ENCODE measurements around the gene MOCS3. TPM values are rescaled to one million over a fixed set of nuclear protein-coding genes. Genes with fewer than 3 reads are reported as not detected.

MOCS3 gene
- total RNA-seq, 1 experiment from 2014 or later, result 6.4 TPM

DNA sequence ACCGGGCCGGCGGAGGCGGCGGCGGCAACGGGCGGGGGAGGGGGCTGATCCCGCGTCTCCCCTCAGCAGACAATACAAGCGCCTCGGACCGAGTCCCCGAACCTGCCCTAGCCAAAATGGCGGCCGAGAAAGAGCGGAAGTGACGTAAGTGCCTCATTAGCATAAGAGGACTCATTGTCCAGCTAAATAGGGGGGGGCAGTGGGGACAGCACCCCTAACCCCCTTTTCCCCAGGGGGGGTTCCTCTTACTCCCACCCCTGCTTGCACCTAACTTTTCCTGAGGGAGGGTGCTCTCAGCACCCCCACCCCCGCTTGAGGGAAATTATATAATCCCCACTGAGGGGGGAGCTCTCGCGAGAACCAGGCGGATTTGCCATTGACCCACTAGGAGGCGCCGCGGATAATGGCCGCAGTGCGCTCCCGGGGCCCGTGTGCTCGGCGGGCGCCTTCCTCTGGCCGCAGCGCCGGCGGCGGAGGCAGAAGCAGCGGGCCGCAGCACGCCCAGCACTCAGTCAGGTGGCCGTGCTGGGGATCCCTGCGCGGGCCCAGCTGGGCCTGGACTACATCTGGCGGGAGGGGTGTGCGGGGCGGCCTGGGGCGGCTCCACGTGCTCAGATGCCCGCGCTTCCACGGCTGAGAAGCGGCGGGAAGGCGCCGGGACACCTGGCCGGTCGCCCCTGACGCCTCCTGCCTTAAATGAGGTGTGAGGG lies 27.2 kb upstream of the MOCS3 start, which contains the start of gene ADNP (continued):
- no peak for TF ChIP-seq REST (IDR thresholded peaks at IDR 0.05; ENCODE audit: low read depth)
- TF ChIP-seq SIN3A (IDR thresholded peaks at IDR 0.05; ENCODE audit: low read depth), result peak; percentile 79
- no peak for TF ChIP-seq ATF3 (IDR thresholded peaks at IDR 0.05)
- no peak for TF ChIP-seq FOSL1 (IDR thresholded peaks at IDR 0.05; ENCODE audit: low read depth)
- no peak; the same call in 1 of the 2 replicates for TF ChIP-seq SRF (IDR thresholded peaks at IDR 0.05; ENCODE audit: low read depth)

- Histone ChIP-seq H3K4me2 (ENCODE audit: low read length) (peak overlapping the region; percentile 75), H3K4me3 (replicated peaks in 1 of 2; ENCODE audit: low read depth in 1 of 2, low read length in 2 of 2) (peak overlapping the region in 1 of 2 experiments; percentile 55; a peak in 1 of 4 replicates), H3K9ac (ENCODE audit: low read length) (peak overlapping the region; percentile 69), H3K27me3 (ENCODE audit: insufficient read depth, low read length) (no peaks in the 10 kb centered on the region), H3K79me2 (ENCODE audit: insufficient read depth, low read length) (peaks cover 38% of the 10 kb centered on the region), H3K9me3 (ENCODE audit: control insufficient read depth in 1 of 2, insufficient read depth in 1 of 2, low read depth in 1 of 2, low read length in 2 of 2) (no peaks in the 10 kb centered on the region), H4K20me1 (ENCODE audit: insufficient read depth) (peaks cover 26% of the 10 kb centered on the region; the same call in 1 of the 2 replicates), H3K36me3 (ENCODE audit: control insufficient read depth in 1 of 2, insufficient read depth in 2 of 2, low read length in 2 of 2) (peaks cover 42 to 43% of the 10 kb centered on the region in 2 experiments), H3K4me1 (ENCODE audit: control insufficient read depth in 1 of 2, insufficient read depth in 2 of 2, low read length in 2 of 2) (peaks cover 4 to 27% of the 10 kb centered on the region in 2 experiments; a peak in 3 of 4 replicates), H2AFZ (ENCODE audit: low read depth, low read length, poor library complexity, severe bottlenecking) (no peak overlapping the region), H3K9me2 (ENCODE audit: insufficient read depth) (no peaks in the 10 kb centered on the region), H3K27ac (ENCODE audit: low read depth, low read length) (peak overlapping the region; percentile 98)
- intact Hi-C loops (cut with micrococcal nuclease), result no loop called here
- ATAC-seq (no peak), DNase-seq (ENCODE audit: low read depth, low spot score) (no peak)
- ChIA-PET POLR2A (interaction anchor here (0.8 to 1.9 kb wide), 7 partner anchors 8 to 137 kb away, joined by 3 to 9 read pairs (median 5); partner anchors contain the start of genes BCAS4, DPM1 and MOCS3), CTCF (interaction anchor here (1.4 to 3.9 kb wide), 3 partner anchors 50 to 138 kb away, joined by 5 to 39 read pairs (median 6); partner anchors contain the start of gene BCAS4), RAD21 (ENCODE audit: low non-redundant PET in 1 of 2, low total read pairs in 2 of 2, uncharacterized antibody in 2 of 2, unreplicated experiment in 2 of 2) (interaction anchor here in 1 of 2 experiments (0.8 kb wide), 1 partner anchor 113 kb away, joined by 3 read pairs; no protein-coding TSS in a partner anchor)
- BruUV-seq (replicated peaks), result TSS peak; percentile 88
- TF ChIP-seq CEBPB (IDR thresholded peaks at IDR 0.05; ENCODE audit: low read depth) (no peak), CTCF (IDR thresholded peaks at IDR 0.05 in 2 of 3, conservative IDR thresholded peaks at IDR 0.05 in 1 of 3; ENCODE audit: borderline replicate concordance in 1 of 3, insufficient read depth in 1 of 3, low read depth in 2 of 3, low read length in 2 of 3) (no peak), CBX3 (IDR thresholded peaks at IDR 0.05; ENCODE audit: low read depth) (no peak), ZNF274 (IDR thresholded peaks at IDR 0.05; ENCODE audit: low read depth, low read length) (no peak), TCF7L2 (IDR thresholded peaks at IDR 0.05; ENCODE audit: borderline replicate concordance, extremely low read depth, insufficient read depth, insufficient read length) (no peak), JUND (IDR thresholded peaks at IDR 0.05) (no peak), FOSL1 (IDR thresholded peaks at IDR 0.05; ENCODE audit: low read depth) (no peak), SP1 (IDR thresholded peaks at IDR 0.05; ENCODE audit: low read depth) (no peak), POLR2A (IDR thresholded peaks at IDR 0.05; ENCODE audit: borderline replicate concordance, extremely low read depth, insufficient read depth, insufficient read length) (no peak)
- TF ChIP-seq, protein P1, sequence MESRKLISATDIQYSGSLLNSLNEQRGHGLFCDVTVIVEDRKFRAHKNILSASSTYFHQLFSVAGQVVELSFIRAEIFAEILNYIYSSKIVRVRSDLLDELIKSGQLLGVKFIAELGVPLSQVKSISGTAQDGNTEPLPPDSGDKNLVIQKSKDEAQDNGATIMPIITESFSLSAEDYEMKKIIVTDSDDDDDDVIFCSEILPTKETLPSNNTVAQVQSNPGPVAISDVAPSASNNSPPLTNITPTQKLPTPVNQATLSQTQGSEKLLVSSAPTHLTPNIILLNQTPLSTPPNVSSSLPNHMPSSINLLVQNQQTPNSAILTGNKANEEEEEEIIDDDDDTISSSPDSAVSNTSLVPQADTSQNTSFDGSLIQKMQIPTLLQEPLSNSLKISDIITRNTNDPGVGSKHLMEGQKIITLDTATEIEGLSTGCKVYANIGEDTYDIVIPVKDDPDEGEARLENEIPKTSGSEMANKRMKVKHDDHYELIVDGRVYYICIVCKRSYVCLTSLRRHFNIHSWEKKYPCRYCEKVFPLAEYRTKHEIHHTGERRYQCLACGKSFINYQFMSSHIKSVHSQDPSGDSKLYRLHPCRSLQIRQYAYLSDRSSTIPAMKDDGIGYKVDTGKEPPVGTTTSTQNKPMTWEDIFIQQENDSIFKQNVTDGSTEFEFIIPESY (IDR thresholded peaks at IDR 0.05; ENCODE audit: extremely low read depth, insufficient replicate concordance, low read length), result no peak
- TF ChIP-seq, protein P2, sequence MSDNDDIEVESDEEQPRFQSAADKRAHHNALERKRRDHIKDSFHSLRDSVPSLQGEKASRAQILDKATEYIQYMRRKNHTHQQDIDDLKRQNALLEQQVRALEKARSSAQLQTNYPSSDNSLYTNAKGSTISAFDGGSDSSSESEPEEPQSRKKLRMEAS (IDR thresholded peaks at IDR 0.05), result no peak
Observed at GRCh38 chr20:50932016-50932485, 26.6 kb upstream of the MOCS3 start.
